H9 (cell line): ENCODE measurements around the gene ZNF423. TPM values are rescaled to one million over a fixed set of nuclear protein-coding genes. Genes with fewer than 3 reads are reported as not detected.

ENCODE experiments used
- DNase-seq: peaks from one replicate; pipeline ENCODE4 v3.0.0-alpha.2; 2017
- H2AFZ ChIP-seq: one replicate; pipeline ENCODE4 v1.6.1; 2013; ENCODE audit warnings: mild to moderate bottlenecking, low read length, control low read depth, moderate library complexity
- H2AK5ac ChIP-seq: 2 replicates; pipeline ENCODE4 v1.6.1; 2013; ENCODE audit warnings: low read length, control low read depth, mixed read lengths; ENCODE audit not compliant: insufficient read length
- H2BK120ac ChIP-seq: one replicate; pipeline ENCODE4 v1.6.1; 2013; ENCODE audit warnings: low read depth, mild to moderate bottlenecking, low read length, control low read depth, inconsistent platforms; ENCODE audit not compliant: poor library complexity, severe bottlenecking
- H2BK12ac ChIP-seq: 2 replicates; pipeline ENCODE4 v1.6.1; 2013; ENCODE audit warnings: low read length, control low read depth, mixed read lengths, low read depth; ENCODE audit not compliant: insufficient read length
- H2BK15ac ChIP-seq: 2 replicates; pipeline ENCODE4 v1.6.1; 2013; ENCODE audit warnings: low read depth, low read length, control low read depth
- H2BK20ac ChIP-seq: one replicate; pipeline ENCODE4 v1.6.1; 2013; ENCODE audit warnings: low read depth, mild to moderate bottlenecking, low read length, control low read depth, inconsistent platforms; ENCODE audit not compliant: poor library complexity, severe bottlenecking
- H2BK5ac ChIP-seq: 2 replicates; pipeline ENCODE4 v1.6.1; 2013; ENCODE audit warnings: low read length, control low read depth, mixed read lengths; ENCODE audit not compliant: insufficient read length
- H3K14ac ChIP-seq: 2 replicates; pipeline ENCODE4 v1.6.1; 2013; ENCODE audit warnings: low read length, control low read depth; ENCODE audit not compliant: insufficient read depth
- H3K18ac ChIP-seq: 2 replicates; pipeline ENCODE4 v1.6.1; 2013; ENCODE audit warnings: low read depth, mild to moderate bottlenecking, mixed read lengths, low read length, control low read depth; ENCODE audit not compliant: insufficient read length
- H3K23ac ChIP-seq: 2 replicates; pipeline ENCODE4 v1.6.1; 2013; ENCODE audit warnings: low read length, control low read depth, mixed read lengths, low read depth; ENCODE audit not compliant: insufficient read length
- H3K23me2 ChIP-seq: 2 replicates; pipeline ENCODE4 v1.6.1; 2013; ENCODE audit warnings: low read depth, mild to moderate bottlenecking, mixed read lengths, low read length, control low read depth; ENCODE audit not compliant: insufficient read length, poor library complexity, severe bottlenecking
- H3K27ac ChIP-seq: 2 replicates; pipeline ENCODE4 v1.5.1; 2013; ENCODE audit warnings: low read length, control low read depth, mixed read lengths, low read depth; ENCODE audit not compliant: insufficient read length
- H3K27me3 ChIP-seq: 2 replicates; pipeline ENCODE4 v1.6.1; 2013; ENCODE audit warnings: low read length, control low read depth, inconsistent platforms; ENCODE audit not compliant: insufficient read depth
- H3K4ac ChIP-seq: 2 replicates; pipeline ENCODE4 v1.6.1; 2013; ENCODE audit warnings: low read depth, mild to moderate bottlenecking, control low read depth, inconsistent platforms, low read length, moderate library complexity
- H3K4me1 ChIP-seq: 2 replicates; pipeline ENCODE4 v1.6.1; 2013; ENCODE audit warnings: low read length, control low read depth, inconsistent platforms; ENCODE audit not compliant: insufficient read depth
- H3K4me2 ChIP-seq: 2 replicates; pipeline ENCODE4 v1.6.1; 2013; ENCODE audit warnings: low read length, control low read depth, mixed read lengths; ENCODE audit not compliant: insufficient read length, insufficient read depth
- H3K56ac ChIP-seq: 2 replicates; pipeline ENCODE4 v1.6.1; 2013; ENCODE audit warnings: low read depth, mild to moderate bottlenecking, mixed read lengths, low read length, control low read depth; ENCODE audit not compliant: insufficient read length
- H3K79me1 ChIP-seq: 2 replicates; pipeline ENCODE4 v1.6.1; 2013; ENCODE audit warnings: low read depth, mild to moderate bottlenecking, moderate library complexity, low read length, control low read depth, inconsistent platforms; ENCODE audit not compliant: insufficient read depth, poor library complexity, severe bottlenecking
- H3K79me2 ChIP-seq: 2 replicates; pipeline ENCODE4 v1.6.1; 2013; ENCODE audit warnings: low read length, control low read depth, inconsistent platforms; ENCODE audit not compliant: insufficient read depth
- H3K9ac ChIP-seq: 2 replicates; pipeline ENCODE4 v1.6.1; 2013; ENCODE audit warnings: low read length, control low read depth, mixed read lengths; ENCODE audit not compliant: insufficient read length; ENCODE audit errors: extremely low read depth
- H3K9me3 ChIP-seq: one replicate; pipeline ENCODE4 v1.6.1; 2013; ENCODE audit warnings: low read depth, low read length, inconsistent platforms; ENCODE audit not compliant: control insufficient read depth
- H3T11ph ChIP-seq: one replicate; pipeline ENCODE4 v1.6.1; 2013; ENCODE audit warnings: mild to moderate bottlenecking, low read length, control low read depth, inconsistent platforms
- H4K20me1 ChIP-seq: one replicate; pipeline ENCODE4 v1.6.1; 2013; ENCODE audit not compliant: control insufficient read depth, insufficient read length, insufficient read depth
- H4K5ac ChIP-seq: 2 replicates; pipeline ENCODE4 v1.6.1; 2013; ENCODE audit warnings: low read depth, mild to moderate bottlenecking, mixed read lengths, low read length, control low read depth; ENCODE audit not compliant: insufficient read length
- H4K8ac ChIP-seq: replicated peaks from 2 replicates; pipeline ENCODE4 v1.6.1; 2013; ENCODE audit warnings: low read length, control low read depth, mixed read lengths, low read depth; ENCODE audit not compliant: insufficient read length
- H4K91ac ChIP-seq: 2 replicates; pipeline ENCODE4 v1.6.1; 2013; ENCODE audit warnings: low read depth, mild to moderate bottlenecking, moderate library complexity, mixed read lengths, low read length, control low read depth; ENCODE audit not compliant: insufficient read length
- H3K27ac Mint-ChIP-seq, 3 experiments: 2 replicates in 2 of 3; 3 replicates in 1 of 3; pipeline ENCODE4 v1.8.0; 2020 to 2021; ENCODE audit warnings: mixed read lengths in 3 of 3, mild to moderate bottlenecking in 1 of 3, moderate library complexity in 1 of 3
- H3K27me3 Mint-ChIP-seq: 2 replicates; pipeline ENCODE4 v1.8.0; 2021; ENCODE audit warnings: low read depth, mild to moderate bottlenecking, moderate library complexity, mixed read lengths
- H3K36me3 Mint-ChIP-seq, 3 experiments: 2 replicates in 2 of 3; 3 replicates in 1 of 3; pipeline ENCODE4 v1.8.0; 2020 to 2021; ENCODE audit warnings: low read depth in 3 of 3, mixed read lengths in 3 of 3; ENCODE audit not compliant: insufficient read depth in 1 of 3
- H3K4me1 Mint-ChIP-seq, 2 experiments: 2 replicates each; pipeline ENCODE4 v1.8.0; 2020; ENCODE audit warnings: mixed read lengths in 2 of 2
- H3K4me3 Mint-ChIP-seq, 2 experiments: 2 replicates in 1 of 2; 3 replicates in 1 of 2; pipeline ENCODE4 v1.8.0; 2020 to 2021; ENCODE audit warnings: mild to moderate bottlenecking in 2 of 2, mixed read lengths in 2 of 2, moderate library complexity in 1 of 2
- H3K9me3 Mint-ChIP-seq, 2 experiments: 2 replicates in 1 of 2; 3 replicates in 1 of 2; pipeline ENCODE4 v1.8.0; 2020; ENCODE audit warnings: mild to moderate bottlenecking in 2 of 2, mixed read lengths in 2 of 2, moderate library complexity in 1 of 2
- WGBS: extraction: QIAGEN DNeasy Blood & Tissue Kit; methylation state at CpG from one replicate; pipeline ENCODE4 v1.1.7; 2013; ENCODE audit warnings: missing lambda C conversion rate, low lambda C conversion rate, mixed read lengths; ENCODE audit not compliant: insufficient read length; ENCODE audit errors: extremely low coverage; 5-methylcytosine and 5-hydroxymethylcytosine counted together
- total RNA-seq: library from RNA; stranded (reverse); gene quantifications from 2 replicates; pipeline ENCODE4 v1.2.1, GENCODE V29; 2021
- TF ChIP-seq, protein P1 (sequence below): fragments of 200-600 bp; sonication (generic); conservative IDR thresholded peaks from 3 replicates; pipeline ENCODE4 v1.8.0; 2021; ENCODE audit warnings: antibody characterized with exemption, mild to moderate bottlenecking

The ZNF423 gene
- total RNA-seq, 1 experiment from 2014 or later = 51.5 TPM

DNA sequence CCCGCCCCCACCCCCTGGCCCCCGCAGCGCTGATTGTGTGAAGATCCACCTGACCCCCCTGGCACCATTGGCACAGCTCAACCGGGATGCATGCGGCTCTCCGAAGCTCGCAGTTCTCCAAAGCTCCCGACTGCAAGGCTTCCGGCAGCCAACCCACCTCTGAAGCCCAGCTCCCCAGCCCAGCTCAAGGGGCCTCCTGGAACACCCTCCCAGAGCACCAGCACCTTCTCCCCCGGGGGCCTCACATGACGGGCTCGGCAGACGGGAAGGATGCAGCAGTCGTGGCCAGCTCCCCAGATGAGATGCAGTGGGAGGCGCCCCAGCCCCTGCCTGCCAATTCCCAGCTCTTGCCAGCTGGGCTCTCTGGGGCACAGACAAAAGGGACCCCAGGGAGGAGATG lies 215.3 kb downstream of the ZNF423 start:
- no peak overlapping the region for H2BK12ac ChIP-seq
- H2BK120ac ChIP-seq = no peak overlapping the region
- no peaks in the 10 kb centered on the region for H3K79me2 ChIP-seq
- H3K23ac ChIP-seq = no peak overlapping the region
- H2BK20ac ChIP-seq = no peak overlapping the region
- no peak for DNase-seq
- no peak overlapping the region for H2AK5ac ChIP-seq
- H3K4me2 ChIP-seq = no peak overlapping the region
- Mint-ChIP-seq H3K27me3 (no peaks in the 10 kb centered on the region), H3K4me1 (peaks cover 48 to 56% of the 10 kb centered on the region in 2 experiments), H3K9me3 (no peaks in the 10 kb centered on the region; a peak in 1 of 5 replicates), H3K36me3 (peaks cover 20 to 31% (median 24%) of the 10 kb centered on the region in 3 experiments), H3K4me3 (no peak overlapping the region), H3K27ac (no peak overlapping the region)
- TF ChIP-seq, protein P1, sequence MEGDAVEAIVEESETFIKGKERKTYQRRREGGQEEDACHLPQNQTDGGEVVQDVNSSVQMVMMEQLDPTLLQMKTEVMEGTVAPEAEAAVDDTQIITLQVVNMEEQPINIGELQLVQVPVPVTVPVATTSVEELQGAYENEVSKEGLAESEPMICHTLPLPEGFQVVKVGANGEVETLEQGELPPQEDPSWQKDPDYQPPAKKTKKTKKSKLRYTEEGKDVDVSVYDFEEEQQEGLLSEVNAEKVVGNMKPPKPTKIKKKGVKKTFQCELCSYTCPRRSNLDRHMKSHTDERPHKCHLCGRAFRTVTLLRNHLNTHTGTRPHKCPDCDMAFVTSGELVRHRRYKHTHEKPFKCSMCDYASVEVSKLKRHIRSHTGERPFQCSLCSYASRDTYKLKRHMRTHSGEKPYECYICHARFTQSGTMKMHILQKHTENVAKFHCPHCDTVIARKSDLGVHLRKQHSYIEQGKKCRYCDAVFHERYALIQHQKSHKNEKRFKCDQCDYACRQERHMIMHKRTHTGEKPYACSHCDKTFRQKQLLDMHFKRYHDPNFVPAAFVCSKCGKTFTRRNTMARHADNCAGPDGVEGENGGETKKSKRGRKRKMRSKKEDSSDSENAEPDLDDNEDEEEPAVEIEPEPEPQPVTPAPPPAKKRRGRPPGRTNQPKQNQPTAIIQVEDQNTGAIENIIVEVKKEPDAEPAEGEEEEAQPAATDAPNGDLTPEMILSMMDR = no peak
- no CpG with 5 or more reads among the region's 15 CpGs for WGBS
- H3K9me3 ChIP-seq = no peaks in the 10 kb centered on the region
- H4K20me1 ChIP-seq = no peaks in the 10 kb centered on the region
- H3K27ac ChIP-seq = no peak overlapping the region
- no peak overlapping the region for H3K18ac ChIP-seq
- no peak overlapping the region for H2BK15ac ChIP-seq
- H3T11ph ChIP-seq = no peak overlapping the region
- H4K91ac ChIP-seq = no peak overlapping the region
- H3K4me1 ChIP-seq = peaks cover 12% of the 10 kb centered on the region; the same call in 1 of the 2 replicates
- no peaks in the 10 kb centered on the region for H3K27me3 ChIP-seq
- no peaks in the 10 kb centered on the region for H3K23me2 ChIP-seq
- H3K14ac ChIP-seq = no peak overlapping the region
- no peak overlapping the region for H2BK5ac ChIP-seq
- H4K5ac ChIP-seq = no peak overlapping the region
- no peaks in the 10 kb centered on the region for H3K79me1 ChIP-seq
- no peak overlapping the region for H3K56ac ChIP-seq
- no peak overlapping the region for H4K8ac ChIP-seq
- H2AFZ ChIP-seq = no peak overlapping the region
- no peak overlapping the region for H3K4ac ChIP-seq
- H3K9ac ChIP-seq = no peak overlapping the region
